Upper lobe of right lung (tissue), 1 donor: ENCODE data around the gene TEX48. TPM values are rescaled to one million over a fixed set of nuclear protein-coding genes. Genes with fewer than 3 reads are reported as not detected.

ENCODE experiments used
- ATAC-seq: fragments of 200-7000 bp; cut with Tn5 transposase; one replicate; pipeline ENCODE4 v1.9.1; 2020; ENCODE audit warnings: mild to moderate bottlenecking, moderate library complexity
- DNase-seq: peaks from one replicate; pipeline ENCODE4 v3.0.0-alpha.2; 2020
- H3K27ac ChIP-seq: fragments of 200-600 bp; one replicate; pipeline ENCODE4 v1.8.0; 2022
- H3K27me3 ChIP-seq: fragments of 200-600 bp; one replicate; pipeline ENCODE4 v1.8.0; 2022; ENCODE audit warnings: mild to moderate bottlenecking
- H3K36me3 ChIP-seq: fragments of 200-600 bp; one replicate; pipeline ENCODE4 v1.8.0; 2022
- H3K4me1 ChIP-seq: fragments of 200-600 bp; one replicate; pipeline ENCODE4 v1.8.0; 2022
- H3K4me3 ChIP-seq: fragments of 200-600 bp; one replicate; pipeline ENCODE4 v1.8.0; 2022; ENCODE audit warnings: mild to moderate bottlenecking
- H3K9me3 ChIP-seq: fragments of 200-600 bp; one replicate; pipeline ENCODE4 v1.8.0; 2022
- CTCF ChIP-seq: fragments of 200-600 bp; IDR thresholded peaks from one replicate; pipeline ENCODE4 v1.8.0; 2022; ENCODE audit warnings: antibody characterized with exemption
- intact Hi-C: fragments of 100-400 bp; cut with DNase I; formaldehyde crosslinking; loops from one replicate; pipeline ENCODE4 v1.11.0; 2022
- total RNA-seq: library from RNA; stranded (reverse); fragmentation: NEBNext Ultra II Directional; extraction: Animal tissue kit (Norgen Biotek cat#: 25700); gene quantifications from one replicate; pipeline ENCODE4 v1.2.1, GENCODE V29; 2021
- donor health status: DM: no; HTN: yes; CAD: no; lungs with severe emphysema.

The TEX48 gene
- total RNA-seq, 1 donor from 2014 or later: not detected

DNA sequence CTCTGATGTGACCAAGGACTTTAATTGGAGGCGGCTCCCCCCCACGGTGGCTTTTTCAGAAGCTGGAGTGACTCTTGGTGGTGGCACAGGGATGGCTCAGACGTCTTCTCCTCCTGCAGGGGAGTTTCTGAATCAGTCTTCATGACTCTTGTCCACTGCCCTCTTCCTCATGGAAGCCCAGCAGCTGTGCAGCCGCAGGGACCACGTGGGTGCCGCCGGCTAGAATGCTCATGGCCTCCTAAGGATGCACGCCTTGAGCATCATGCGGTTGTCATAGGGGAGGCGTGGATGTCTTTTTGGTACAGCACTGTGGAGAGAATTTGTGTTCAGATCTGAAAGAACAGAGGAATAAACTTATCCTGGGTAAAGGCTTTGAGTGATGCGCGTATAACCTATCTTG lies 25.7 kb downstream of the TEX48 start:
- DNase-seq (no peak), ATAC-seq (no peak)
- no peak overlapping the region for H3K4me3 ChIP-seq
- H3K27me3 ChIP-seq: no peaks in the 10 kb centered on the region
- H3K27ac ChIP-seq: no peak overlapping the region
- H3K9me3 ChIP-seq: no peaks in the 10 kb centered on the region
- no peaks in the 10 kb centered on the region for H3K4me1 ChIP-seq
- TF ChIP-seq CTCF: no peak
- no peaks in the 10 kb centered on the region for H3K36me3 ChIP-seq
- intact Hi-C loops: loop anchor here (5.0 to 10.0 kb wide), 2 partner anchors 162 to 249 kb away; no protein-coding TSS in a partner anchor

DNA sequence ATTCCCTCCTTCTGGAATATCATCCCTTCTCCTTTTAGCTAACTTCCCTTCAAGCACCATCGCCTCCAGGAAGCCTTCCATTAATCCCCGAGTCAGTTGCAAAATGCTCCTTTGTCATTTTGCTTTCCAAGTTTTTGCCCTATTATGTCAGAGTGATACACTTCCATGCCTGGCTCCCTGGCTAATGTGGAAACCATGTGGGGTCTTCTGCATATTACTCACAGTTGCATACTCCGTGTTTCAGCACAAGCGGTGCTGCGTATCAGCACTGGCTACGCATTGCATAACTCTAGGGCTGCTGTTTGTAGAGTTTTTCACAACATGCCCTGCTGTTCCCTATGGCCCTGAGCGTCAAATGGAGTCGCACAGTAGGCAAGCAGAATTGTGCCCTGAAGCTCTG lies 26.3 kb downstream of the TEX48 start:
- TF ChIP-seq CTCF: no peak
- DNase-seq (no peak), ATAC-seq (no peak)
- intact Hi-C loops: loop anchor here (5.0 to 10.0 kb wide), 2 partner anchors 161 to 248 kb away; no protein-coding TSS in a partner anchor
- H3K4me3 ChIP-seq: no peak overlapping the region
- H3K27me3 ChIP-seq: no peaks in the 10 kb centered on the region
- no peaks in the 10 kb centered on the region for H3K4me1 ChIP-seq
- no peaks in the 10 kb centered on the region for H3K9me3 ChIP-seq
- no peaks in the 10 kb centered on the region for H3K36me3 ChIP-seq
- no peak overlapping the region for H3K27ac ChIP-seq

DNA sequence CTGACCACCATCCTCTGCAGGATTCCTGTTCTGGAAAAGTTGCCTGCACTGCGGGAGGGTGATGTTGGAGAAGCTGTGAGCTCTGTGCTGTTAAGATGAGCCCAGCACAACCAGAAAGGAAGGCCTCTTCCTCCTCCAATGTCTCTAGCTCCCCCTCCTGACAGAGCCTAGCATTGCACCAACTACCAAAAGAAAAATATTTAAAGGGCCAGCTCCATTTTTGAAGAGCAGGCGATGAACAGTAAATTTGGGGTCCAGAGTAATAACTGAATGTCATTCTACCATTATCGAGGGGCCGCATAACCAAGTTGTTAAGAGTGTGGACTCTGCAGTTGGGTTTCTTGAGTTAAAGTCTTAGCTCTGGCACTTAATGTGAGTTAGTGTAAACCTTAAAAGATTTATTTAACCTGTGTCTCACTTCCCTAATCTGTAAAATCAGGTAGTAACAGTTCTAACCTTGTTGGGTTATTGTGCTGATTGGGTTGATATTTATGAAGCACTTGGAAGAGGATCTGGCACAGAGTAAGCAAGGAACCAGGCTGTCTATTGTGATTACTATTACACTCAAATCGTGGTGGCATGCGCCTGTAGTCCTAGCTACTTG lies 28.3 kb downstream of the TEX48 start:
- H3K4me3 ChIP-seq: no peak overlapping the region
- no peaks in the 10 kb centered on the region for H3K9me3 ChIP-seq
- H3K36me3 ChIP-seq: no peaks in the 10 kb centered on the region
- no peak overlapping the region for H3K27ac ChIP-seq
- ATAC-seq: peak; percentile 95
- H3K27me3 ChIP-seq: no peaks in the 10 kb centered on the region
- no peaks in the 10 kb centered on the region for H3K4me1 ChIP-seq
- intact Hi-C loops: loop anchor here (10.0 kb wide), 1 partner anchor 159 kb away; no protein-coding TSS in a partner anchor
- no peak for DNase-seq
- TF ChIP-seq CTCF: peak; percentile 88

GRCh38 chr9:114652776-114653555 lies 29.0 kb downstream of the TEX48 start:
- no peaks in the 10 kb centered on the region for H3K4me1 ChIP-seq
- TF ChIP-seq CTCF: no peak
- no peaks in the 10 kb centered on the region for H3K9me3 ChIP-seq
- no peaks in the 10 kb centered on the region for H3K27me3 ChIP-seq
- intact Hi-C loops: loop anchor here (10.0 kb wide), 1 partner anchor 158 kb away; no protein-coding TSS in a partner anchor
- H3K27ac ChIP-seq: no peak overlapping the region
- no peak overlapping the region for H3K4me3 ChIP-seq
- no peak for DNase-seq
- H3K36me3 ChIP-seq: no peaks in the 10 kb centered on the region
- no peak for ATAC-seq

- Histone ChIP-seq H3K9me3 (no peaks in the 10 kb centered on the region), H3K36me3 (peaks cover 46% of the 10 kb centered on the region), H3K4me1 (no peaks in the 10 kb centered on the region), H3K27me3 (no peaks in the 10 kb centered on the region), H3K4me3 (no peak overlapping the region), H3K27ac (no peak overlapping the region)
- TF ChIP-seq CTCF: no peak
- no peak for DNase-seq
- no peak for ATAC-seq
- intact Hi-C loops: no loop called here
Observed at GRCh38 chr9:114643896-114644295, 38.1 kb downstream of the TEX48 start.
